HG03280 (cell line): ENCODE results near the gene LTA4H.

Experiments used
- ATAC-seq: cut with Tn5 transposase; IDR thresholded peaks from one replicate; pipeline ENCODE4 v1.9.1; 2021; ENCODE audit warnings: mild to moderate bottlenecking, moderate library complexity; ENCODE audit not compliant: unreplicated experiment

Gene LTA4H

DNA sequence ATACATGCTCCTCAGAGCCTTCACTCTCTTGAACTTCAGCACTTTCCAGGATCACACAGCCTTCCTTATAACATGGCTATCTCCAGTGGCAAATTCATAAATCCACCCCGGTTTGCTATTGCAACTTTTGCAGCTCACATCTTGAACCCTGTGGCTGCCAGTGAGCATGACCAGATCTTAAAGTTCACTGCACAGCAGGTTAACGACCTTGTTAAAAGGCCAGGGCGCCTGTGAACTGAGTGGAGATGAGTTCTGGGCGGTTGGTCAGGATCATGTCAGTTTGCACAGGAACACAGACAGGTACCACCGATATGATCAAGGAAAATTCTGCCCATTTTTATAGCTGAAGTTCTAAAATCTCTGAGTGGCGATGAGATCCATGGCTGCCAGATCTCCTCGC lies 24.7 kb upstream of the LTA4H start:
- no peak for ATAC-seq

DNA sequence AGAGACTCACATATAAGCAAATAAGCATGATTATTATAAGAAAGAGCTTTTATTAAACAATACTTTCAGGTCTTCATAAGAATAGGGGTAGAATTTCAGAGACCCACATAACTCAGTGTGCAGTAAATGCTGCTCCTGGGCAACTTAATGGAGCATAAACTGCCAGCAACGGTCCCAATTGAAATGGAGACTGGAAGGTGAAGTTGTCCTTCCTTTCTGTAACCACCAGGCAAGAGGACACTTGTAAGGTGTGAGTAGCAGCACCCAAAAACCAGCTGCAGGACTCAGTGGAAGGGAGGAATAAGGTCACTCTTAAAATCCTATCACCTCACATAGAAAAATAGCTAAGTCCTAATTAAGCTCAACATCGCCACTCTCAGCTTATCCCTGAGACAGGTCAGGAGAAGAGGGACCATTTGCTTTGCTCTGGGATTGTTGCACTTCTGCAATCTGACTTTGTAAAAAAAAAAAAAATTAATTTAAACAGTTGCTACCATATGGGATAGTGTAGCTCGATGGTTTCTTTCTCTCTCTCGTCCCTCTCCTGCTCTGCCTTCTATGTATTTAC lies 22.7 kb upstream of the LTA4H start:
- ATAC-seq = no peak

GRCh38 chr12:96056646-96057455 lies 21.5 kb upstream of the LTA4H start:
- no peak for ATAC-seq

DNA sequence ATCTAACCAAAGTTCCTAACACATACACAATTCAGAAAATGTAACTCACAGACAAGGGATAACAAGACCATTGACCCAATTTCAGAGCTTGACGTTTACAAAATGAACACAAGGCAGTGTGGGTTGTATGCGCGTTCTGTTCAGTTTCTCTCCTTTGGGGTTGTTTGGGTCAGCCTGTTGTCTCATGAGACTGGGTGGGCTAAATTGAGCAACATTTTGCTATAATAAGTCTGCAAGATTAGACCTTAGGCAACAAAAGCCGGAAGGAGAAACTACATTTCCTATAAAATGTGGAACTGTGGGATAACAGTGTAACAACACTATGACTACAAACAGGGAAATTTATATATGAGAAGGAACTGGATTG lies 18.8 kb upstream of the LTA4H start:
- no peak for ATAC-seq

DNA sequence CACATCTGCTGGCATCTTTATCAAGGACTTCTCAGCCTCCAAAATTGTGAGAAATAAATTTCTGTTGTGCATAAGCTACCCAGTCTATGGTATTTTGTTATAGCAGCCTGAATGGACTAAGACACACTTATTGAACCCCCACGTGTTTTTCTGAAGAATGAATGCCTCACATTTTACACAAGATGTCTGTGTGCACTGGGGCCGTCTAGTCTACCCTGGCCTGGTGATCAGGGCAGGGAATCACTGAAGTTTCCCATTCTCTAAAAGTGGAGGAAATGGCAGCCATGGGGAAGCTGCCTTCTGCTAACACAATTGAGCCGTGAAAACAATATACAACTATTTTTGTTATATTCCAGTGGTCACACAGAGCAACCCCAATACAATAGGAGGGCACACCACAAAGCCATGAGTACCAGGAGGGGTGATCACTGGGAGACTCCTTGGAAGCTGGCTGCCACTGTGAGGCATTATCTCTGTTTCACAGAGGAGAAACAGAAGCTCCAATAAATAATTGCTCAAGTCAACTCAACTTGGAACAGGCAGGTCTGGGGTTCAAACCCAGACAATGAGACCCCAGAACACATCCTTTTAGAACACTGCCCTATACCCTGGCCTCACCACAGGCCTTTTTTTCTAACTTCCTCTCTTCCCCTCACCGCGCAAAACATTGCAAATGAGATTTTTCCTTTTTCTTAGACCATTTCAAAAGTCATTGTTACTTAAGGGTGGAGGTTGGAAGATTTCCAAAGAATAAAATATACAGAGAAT lies 18.3 kb upstream of the LTA4H start:
- no peak for ATAC-seq

DNA sequence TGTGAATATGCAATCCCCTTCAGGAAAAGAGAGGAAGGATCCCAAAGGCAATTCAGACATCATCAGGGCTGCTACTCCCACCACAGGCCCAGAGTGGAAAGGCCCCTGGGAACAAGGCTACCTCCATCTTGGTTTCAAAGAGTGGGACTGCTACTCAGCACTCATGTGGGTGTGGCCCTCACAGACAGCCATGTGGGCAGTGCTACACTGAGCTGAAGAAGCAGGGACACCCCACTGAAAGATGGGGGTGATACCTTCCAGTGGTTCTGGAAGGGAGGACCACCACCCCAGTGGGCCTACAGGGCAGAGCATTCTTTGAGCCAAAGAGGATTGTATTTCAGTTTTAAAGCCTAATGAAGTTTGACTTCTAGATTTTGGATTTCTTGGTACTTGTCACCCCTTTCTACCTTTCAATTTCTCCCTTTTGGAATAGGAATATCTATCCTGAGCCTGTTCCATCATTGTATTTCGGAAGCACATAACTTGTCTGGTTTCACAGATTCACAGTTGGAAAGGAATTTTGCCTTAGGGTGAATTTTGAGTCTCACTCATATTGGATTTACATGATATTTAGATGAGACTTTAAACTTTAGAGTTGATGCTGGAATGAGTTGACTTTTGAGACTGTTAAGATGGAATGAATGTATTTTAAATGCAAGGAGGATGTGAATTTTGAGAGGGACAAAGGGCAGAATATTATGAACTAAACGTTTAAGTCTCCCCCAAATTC lies 16.5 kb upstream of the LTA4H start:
- ATAC-seq = no peak

- ATAC-seq = no peak
Measured at GRCh38 chr12:96050139-96050538, 14.8 kb upstream of the LTA4H start.

- no peak for ATAC-seq
Measured at GRCh38 chr12:96049101-96049500, 13.7 kb upstream of the LTA4H start.

DNA sequence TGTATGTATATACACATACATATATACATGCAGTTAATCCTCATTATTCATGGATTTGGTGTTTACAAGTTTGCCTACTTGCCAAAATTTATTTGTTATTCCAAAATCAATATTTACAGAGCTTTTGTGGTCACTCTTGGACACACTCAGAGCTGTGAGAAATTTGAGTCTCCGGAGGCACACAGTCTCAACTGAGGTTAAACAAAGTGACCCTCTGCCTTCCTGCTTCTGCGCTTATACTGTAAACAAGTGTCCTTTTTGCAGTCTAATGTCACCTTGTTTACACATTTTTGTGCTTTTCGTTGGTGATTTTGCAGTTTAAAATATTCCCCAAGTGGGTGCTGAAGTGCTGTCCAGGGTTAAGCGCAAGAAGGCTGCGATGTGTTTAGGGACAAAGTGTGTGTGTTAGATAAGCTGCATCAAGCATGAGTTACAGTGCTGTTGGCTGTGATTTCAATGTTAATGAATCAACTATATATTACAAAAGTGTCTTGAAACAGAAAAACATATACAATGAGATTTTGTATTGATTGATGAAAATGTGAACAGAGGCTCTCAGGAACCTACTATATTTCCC lies 13.1 kb upstream of the LTA4H start:
- no peak for ATAC-seq

GRCh38 chr12:96047229-96048211 lies 12.1 kb upstream of the LTA4H start:
- peak; percentile 81 for ATAC-seq

- no peak for ATAC-seq
Measured at GRCh38 chr12:96046543-96047228, 11.3 kb upstream of the LTA4H start.

GRCh38 chr12:96045566-96045965 lies 10.2 kb upstream of the LTA4H start:
- no peak for ATAC-seq

- no peak for ATAC-seq
Measured at GRCh38 chr12:96044943-96045290, 9.5 kb upstream of the LTA4H start.

DNA sequence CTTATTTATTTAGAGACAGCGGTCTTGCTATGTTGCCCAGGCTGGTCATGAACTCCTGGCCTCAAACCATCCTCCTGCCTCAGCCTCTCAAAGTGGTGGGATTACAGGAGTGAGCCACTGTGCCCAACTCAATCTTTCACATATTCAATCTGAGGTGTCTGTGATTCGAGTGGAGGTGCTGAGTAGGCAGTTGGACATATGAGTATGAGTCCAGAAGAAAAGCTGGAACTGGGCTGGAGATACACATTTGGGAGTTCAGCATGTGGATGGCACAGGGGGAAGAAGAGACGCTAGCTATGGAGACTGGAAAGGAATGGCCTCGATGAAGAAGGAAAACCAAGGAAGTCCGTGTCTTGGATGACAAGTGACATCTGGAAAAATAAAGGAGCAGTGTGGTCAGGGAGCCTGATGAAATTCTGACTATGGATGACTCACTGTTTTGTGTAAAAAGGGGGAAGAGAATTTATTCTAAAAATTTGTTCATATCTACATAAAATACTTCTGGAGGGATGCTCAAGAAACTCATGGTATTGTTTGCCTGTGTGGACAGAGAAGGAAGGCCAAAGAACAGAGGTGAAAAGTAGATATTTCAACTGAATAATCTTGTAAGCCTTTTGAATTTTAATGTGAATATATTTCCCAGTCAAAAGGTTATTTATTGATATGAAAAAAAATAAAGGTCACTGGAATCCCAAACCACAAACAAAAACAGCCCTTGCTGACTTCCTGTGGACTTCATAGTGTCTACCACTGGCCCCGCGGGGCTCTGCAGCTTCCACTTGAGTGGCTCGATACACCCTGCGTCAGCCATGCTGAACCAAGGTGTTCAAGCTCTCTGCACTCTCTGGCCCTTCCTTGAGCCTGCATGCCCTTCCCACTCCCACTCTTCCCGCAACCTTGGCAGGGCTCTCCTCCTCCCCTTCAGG lies 8.9 kb upstream of the LTA4H start:
- no peak for ATAC-seq

DNA sequence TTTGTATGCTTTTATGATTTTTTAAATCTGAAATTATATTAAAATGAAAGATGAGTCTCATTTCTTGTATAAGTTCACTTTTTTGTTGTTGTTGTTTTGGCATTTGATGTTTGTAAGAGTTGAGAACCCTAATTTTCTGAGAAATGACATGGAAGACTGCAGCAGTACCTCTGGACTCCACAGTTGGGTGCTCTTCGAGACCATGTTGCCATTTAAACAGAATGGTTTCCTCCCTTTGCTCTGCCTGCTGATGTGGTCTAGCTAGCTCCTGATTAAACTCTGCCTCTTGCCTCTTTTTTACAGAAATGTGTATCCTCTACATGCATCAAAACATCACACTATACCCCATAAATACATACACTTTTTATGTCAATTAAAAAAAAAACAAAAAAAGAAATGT lies 5.8 kb upstream of the LTA4H start:
- no peak for ATAC-seq

- no peak for ATAC-seq
Measured at GRCh38 chr12:96040305-96041133, 5.1 kb upstream of the LTA4H start.

DNA sequence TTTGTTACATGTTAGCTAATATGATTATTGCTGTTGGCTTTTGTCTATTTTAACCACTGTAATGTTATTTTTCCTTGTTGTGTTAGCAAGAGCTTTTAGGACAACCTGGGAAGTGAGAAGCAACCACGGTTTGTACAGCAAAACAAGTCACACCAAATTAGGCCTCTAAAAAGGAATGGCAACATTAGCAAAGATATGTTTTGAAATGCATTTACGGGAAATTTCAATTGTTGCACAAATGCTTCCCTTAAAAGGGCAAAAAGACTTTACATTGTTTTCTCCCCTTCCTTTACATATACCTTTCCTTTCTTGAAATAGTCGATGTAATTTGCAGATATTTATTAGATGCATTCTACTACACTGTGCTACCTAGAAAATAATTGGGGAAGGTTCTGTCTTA lies 4.1 kb upstream of the LTA4H start:
- ATAC-seq = no peak
